ENCODE results near the gene COL1A2. TPM values are rescaled to one million over a fixed set of nuclear protein-coding genes. Genes with fewer than 3 reads are reported as not detected.

Gene COL1A2
- 84.4 TPM for total RNA-seq

GRCh38 chr7:94394437-94395140 lies at the start of gene COL1A2:
Gene COL1A2, plus strand, starts transcription at chr7:94394895. Its CDS starts 137 bp downstream, at chr7:94395032.
- no peak for FAIRE-seq

GRCh38 chr7:94345907-94346306 lies 48.8 kb upstream of the COL1A2 start:
- DNase-seq (ENCODE audit: low spot score in 2 of 2): no peak
- FAIRE-seq: no peak

More at GRCh38 chr7:94394437-94395140, at the start of gene COL1A2:
- peak; percentile 14 to 16 for DNase-seq (ENCODE audit: low spot score in 2 of 2)

GRCh38 chr7:94348142-94348541 lies 46.6 kb upstream of the COL1A2 start:
- FAIRE-seq (no peak), DNase-seq (ENCODE audit: low spot score in 2 of 2) (no peak)

- FAIRE-seq (no peak), DNase-seq (ENCODE audit: low spot score in 2 of 2) (no peak)
Observed at GRCh38 chr7:94350734-94351133, 44.0 kb upstream of the COL1A2 start.

- DNase-seq (ENCODE audit: low spot score in 2 of 2): no peak
- no peak for FAIRE-seq
Observed at GRCh38 chr7:94351703-94352102, 43.0 kb upstream of the COL1A2 start.

GRCh38 chr7:94352887-94353286 lies 41.8 kb upstream of the COL1A2 start:
- no peak for FAIRE-seq
- no peak for DNase-seq (ENCODE audit: low spot score in 2 of 2)

GRCh38 chr7:94354953-94355352 lies 39.7 kb upstream of the COL1A2 start:
- no peak for FAIRE-seq
- no peak for DNase-seq (ENCODE audit: low spot score in 2 of 2)

GRCh38 chr7:94355454-94355853 lies 39.2 kb upstream of the COL1A2 start:
- no peak for FAIRE-seq

GRCh38 chr7:94357076-94357475 lies 37.6 kb upstream of the COL1A2 start:
- DNase-seq (ENCODE audit: low spot score in 2 of 2) (no peak), FAIRE-seq (no peak)

More at GRCh38 chr7:94355454-94355853, 39.2 kb upstream of the COL1A2 start:
- DNase-seq (ENCODE audit: low spot score in 2 of 2): no peak

- no peak for FAIRE-seq
Observed at GRCh38 chr7:94360926-94361325, 33.8 kb upstream of the COL1A2 start.

GRCh38 chr7:94362276-94362675 lies 32.4 kb upstream of the COL1A2 start:
- DNase-seq (ENCODE audit: low spot score in 2 of 2) (no peak), FAIRE-seq (no peak)

More at GRCh38 chr7:94360926-94361325, 33.8 kb upstream of the COL1A2 start:
- no peak for DNase-seq (ENCODE audit: low spot score in 2 of 2)

- FAIRE-seq (no peak), DNase-seq (ENCODE audit: low spot score in 2 of 2) (no peak)
Observed at GRCh38 chr7:94364816-94365215, 29.9 kb upstream of the COL1A2 start.

- no peak for DNase-seq (ENCODE audit: low spot score in 2 of 2)
- FAIRE-seq: no peak
Observed at GRCh38 chr7:94366163-94366562, 28.5 kb upstream of the COL1A2 start.

- FAIRE-seq: no peak
Observed at GRCh38 chr7:94366832-94367231, 27.9 kb upstream of the COL1A2 start.

GRCh38 chr7:94367949-94368348 lies 26.7 kb upstream of the COL1A2 start:
- DNase-seq (ENCODE audit: low spot score in 2 of 2) (no peak), FAIRE-seq (no peak)

More at GRCh38 chr7:94366832-94367231, 27.9 kb upstream of the COL1A2 start:
- no peak for DNase-seq (ENCODE audit: low spot score in 2 of 2)

- DNase-seq (ENCODE audit: low spot score in 2 of 2) (no peak), FAIRE-seq (no peak)
Observed at GRCh38 chr7:94368371-94368791, 26.3 kb upstream of the COL1A2 start.

GRCh38 chr7:94374231-94374630 lies 20.5 kb upstream of the COL1A2 start:
- DNase-seq (ENCODE audit: low spot score in 2 of 2): no peak
- FAIRE-seq: no peak

GRCh38 chr7:94374721-94375566 lies 19.8 kb upstream of the COL1A2 start:
- DNase-seq (ENCODE audit: low spot score in 2 of 2): no peak
- FAIRE-seq: no peak

GRCh38 chr7:94375691-94376090 lies 19.0 kb upstream of the COL1A2 start:
- DNase-seq (ENCODE audit: low spot score in 2 of 2): no peak

GRCh38 chr7:94376281-94376680 lies 18.4 kb upstream of the COL1A2 start:
- no peak for FAIRE-seq
- no peak for DNase-seq (ENCODE audit: low spot score in 2 of 2)

More at GRCh38 chr7:94375691-94376090, 19.0 kb upstream of the COL1A2 start:
- FAIRE-seq: no peak

GRCh38 chr7:94378356-94378755 lies 16.3 kb upstream of the COL1A2 start:
- FAIRE-seq (no peak), DNase-seq (ENCODE audit: low spot score in 2 of 2) (no peak)

Measured in frontal cortex (tissue), 4 donors.